Calu3 (cell line): ENCODE results near the gene CCDC200. TPM values are rescaled to one million over a fixed set of nuclear protein-coding genes. Genes with fewer than 3 reads are reported as not detected.
A peak's percentile ranks its signal among the peaks of the same experiment; 100 is the strongest.

Source experiments
- BruUV-seq: library from RNA; stranded (reverse); fragments of 400-500 nt; replicated peaks from 2 replicates; lab custom pipeline; 2021; lab: Mats Ljungman, UMichigan
- CTCF ChIA-PET: fragments of 300-600 bp; sonication (Branson Sonifier 250); formaldehyde crosslinking; loops from one replicate; lab custom pipeline; 2022; ENCODE audit warnings: antibody characterized with exemption; lab: Charles Lee
- DNase-seq: peaks from one replicate; pipeline ENCODE4 v3.0.0; 2022
- H3K27ac Mint-ChIP-seq: one replicate; pipeline ENCODE4 v1.8.0; 2022; ENCODE audit warnings: mixed read lengths; ENCODE audit not compliant: unreplicated experiment
- H3K27me3 Mint-ChIP-seq: one replicate; pipeline ENCODE4 v1.8.0; 2022; ENCODE audit warnings: mixed read lengths; ENCODE audit not compliant: unreplicated experiment
- H3K36me3 Mint-ChIP-seq: one replicate; pipeline ENCODE4 v1.8.0; 2022; ENCODE audit warnings: mild to moderate bottlenecking, moderate library complexity, mixed read lengths; ENCODE audit not compliant: insufficient read depth, unreplicated experiment
- H3K4me1 Mint-ChIP-seq: one replicate; pipeline ENCODE4 v1.8.0; 2022; ENCODE audit warnings: mild to moderate bottlenecking, low read depth, mixed read lengths; ENCODE audit not compliant: unreplicated experiment
- H3K4me3 Mint-ChIP-seq: one replicate; pipeline ENCODE4 v1.8.0; 2022; ENCODE audit warnings: mild to moderate bottlenecking, low read depth, moderate library complexity, mixed read lengths; ENCODE audit not compliant: unreplicated experiment
- H3K9me3 Mint-ChIP-seq: one replicate; pipeline ENCODE4 v1.8.0; 2022; ENCODE audit warnings: low read depth, mixed read lengths; ENCODE audit not compliant: unreplicated experiment
- CTCF ChIP-seq: fragments of 200-600 bp; IDR thresholded peaks from one replicate; pipeline ENCODE4 v1.8.0; 2022; ENCODE audit warnings: antibody characterized with exemption; ENCODE audit not compliant: unreplicated experiment
- intact Hi-C: fragments of 100-400 bp; cut with micrococcal nuclease; formaldehyde crosslinking; loops from one replicate; pipeline ENCODE4 v1.10.0; 2022; ENCODE audit not compliant: unreplicated experiment
- total RNA-seq: library from RNA; stranded (reverse); gene quantifications from 2 replicates; pipeline ENCODE4 v1.2.3, GENCODE V29; 2022

The CCDC200 gene
- total RNA-seq, 1 experiment from 2014 or later, result not detected

DNA sequence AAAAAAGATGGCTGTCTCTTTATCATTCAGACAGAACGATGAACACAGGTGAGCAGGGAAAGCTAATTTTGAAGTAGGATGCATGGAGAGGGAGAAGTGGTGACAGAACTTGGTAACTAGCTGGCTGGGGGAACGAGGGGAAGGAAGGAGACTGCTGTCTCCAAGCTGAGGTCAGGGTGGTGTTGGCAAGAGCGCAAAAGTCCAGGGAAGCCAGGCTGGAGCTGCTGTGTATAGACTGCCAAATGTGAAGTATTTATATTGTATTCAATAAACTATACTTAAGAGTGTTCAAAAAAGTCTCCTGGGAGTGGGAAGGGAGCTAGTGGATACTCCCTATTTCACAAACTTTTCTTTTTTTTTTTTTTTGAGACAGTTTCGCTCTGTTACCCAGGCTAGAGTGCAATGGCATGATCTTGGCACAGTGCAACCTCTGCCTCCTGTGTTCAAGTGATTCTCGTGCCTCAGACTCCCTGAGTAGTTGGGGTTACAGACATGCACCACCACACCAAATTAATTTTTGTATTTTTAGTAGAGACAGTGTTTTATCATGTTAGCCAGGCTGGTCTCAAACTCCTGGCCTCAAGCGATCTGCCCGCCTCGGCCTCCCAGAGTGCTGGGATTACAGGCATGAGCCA is 8.6 kb downstream of the CCDC200 start:
- Mint-ChIP-seq H3K27ac (peak overlapping the region; percentile 34), H3K9me3 (no peaks in the 10 kb centered on the region), H3K4me1 (no peaks in the 10 kb centered on the region), H3K36me3 (peaks cover 30% of the 10 kb centered on the region), H3K27me3 (no peaks in the 10 kb centered on the region), H3K4me3 (no peak overlapping the region)
- intact Hi-C loops, result no loop called here
- BruUV-seq, result no TSS peak
- CTCF ChIA-PET, result interaction anchor here (0.7 kb wide), 2 partner anchors 130 to 236 kb away, joined by 3 to 5 read pairs; no protein-coding TSS in a partner anchor
- DNase-seq, result no peak
- TF ChIP-seq CTCF, result no peak

GRCh38 chr17:43219001-43219400 is 9.4 kb downstream of the CCDC200 start:
- H3K27me3 Mint-ChIP-seq, result no peaks in the 10 kb centered on the region
- intact Hi-C loops, result no loop called here
- no peak for DNase-seq
- H3K4me1 Mint-ChIP-seq, result no peaks in the 10 kb centered on the region
- H3K4me3 Mint-ChIP-seq, result no peak overlapping the region
- no peak for TF ChIP-seq CTCF
- H3K27ac Mint-ChIP-seq, result no peak overlapping the region
- no peaks in the 10 kb centered on the region for H3K9me3 Mint-ChIP-seq
- no TSS peak for BruUV-seq
- peaks cover 22% of the 10 kb centered on the region for H3K36me3 Mint-ChIP-seq
- CTCF ChIA-PET, result no interaction called here

DNA sequence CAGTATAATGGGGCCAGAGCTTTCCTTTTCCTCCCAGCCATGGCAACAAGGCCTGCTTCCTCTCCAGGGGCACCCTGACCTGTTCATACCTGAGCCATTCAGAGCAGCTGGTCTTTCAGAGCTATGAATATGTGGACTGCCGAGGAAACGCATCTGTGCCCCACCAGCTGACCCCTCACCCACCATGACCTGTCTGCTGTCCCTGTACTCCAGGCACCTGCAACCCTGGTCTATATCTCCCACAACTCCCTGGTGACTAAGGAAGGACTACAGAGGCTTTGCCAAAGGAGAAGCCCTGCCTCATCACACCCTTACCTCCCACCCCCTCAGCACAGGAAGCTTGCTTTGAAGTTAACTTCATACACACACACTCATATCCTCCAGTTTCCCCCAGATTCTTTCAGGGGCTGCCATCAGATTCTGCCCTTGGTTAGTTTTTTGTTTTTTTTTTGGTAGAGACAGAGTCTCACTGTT is 10.8 kb downstream of the CCDC200 start:
- H3K4me3 Mint-ChIP-seq, result no peak overlapping the region
- DNase-seq, result no peak
- H3K4me1 Mint-ChIP-seq, result no peaks in the 10 kb centered on the region
- TF ChIP-seq CTCF, result no peak
- no peaks in the 10 kb centered on the region for H3K9me3 Mint-ChIP-seq
- intact Hi-C loops, result no loop called here
- CTCF ChIA-PET, result interaction anchor here (1.0 kb wide), 1 partner anchor 68 kb away, joined by 3 read pairs; no protein-coding TSS in a partner anchor
- no TSS peak for BruUV-seq
- no peak overlapping the region for H3K27ac Mint-ChIP-seq
- H3K27me3 Mint-ChIP-seq, result no peaks in the 10 kb centered on the region
- H3K36me3 Mint-ChIP-seq, result peaks cover 28% of the 10 kb centered on the region

DNA sequence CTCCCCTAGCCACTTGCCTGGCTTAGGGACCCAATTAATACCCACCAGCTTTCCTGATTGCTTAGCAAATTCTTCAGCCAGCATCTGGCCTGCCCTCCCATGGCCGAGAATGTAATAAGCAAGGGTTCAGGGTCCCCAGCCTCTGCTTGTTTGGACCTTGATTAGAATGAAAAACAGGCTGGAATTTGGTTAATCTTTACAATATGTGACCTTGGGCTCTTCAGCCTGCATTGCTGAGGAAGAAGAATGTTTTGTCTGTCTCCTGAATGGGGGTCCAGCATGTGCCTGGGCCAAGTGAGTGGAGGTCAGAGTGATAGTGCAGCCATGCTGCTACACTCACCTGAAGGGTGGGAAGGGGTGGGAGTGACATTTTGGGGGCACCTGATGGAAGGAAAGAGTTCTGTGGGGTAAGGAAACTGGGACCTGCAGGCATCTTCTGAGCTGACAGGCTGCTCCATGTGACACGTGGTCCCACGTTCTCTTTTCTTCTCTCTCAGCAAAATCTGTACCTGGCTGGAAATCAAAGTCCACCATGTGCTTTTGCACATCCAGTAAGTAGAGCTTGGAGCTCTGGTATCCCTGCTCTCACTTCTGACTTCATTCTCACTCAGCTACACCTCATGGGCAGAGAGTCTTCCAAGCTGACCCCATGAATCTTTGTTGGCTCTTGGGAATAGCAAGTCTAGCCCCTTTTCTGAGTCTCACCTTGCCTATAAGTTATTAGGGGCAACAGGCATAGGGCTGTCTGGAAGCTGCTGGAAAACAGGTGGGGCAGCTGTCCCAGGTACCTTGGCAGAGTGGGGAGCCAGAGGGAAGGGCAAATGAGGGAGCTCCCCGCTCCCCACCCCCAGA is 11.4 kb downstream of the CCDC200 start:
- intact Hi-C loops, result no loop called here
- no peaks in the 10 kb centered on the region for H3K4me1 Mint-ChIP-seq
- H3K27ac Mint-ChIP-seq, result no peak overlapping the region
- peaks cover 35% of the 10 kb centered on the region for H3K36me3 Mint-ChIP-seq
- CTCF ChIA-PET, result no interaction called here
- no peak for DNase-seq
- TF ChIP-seq CTCF, result no peak
- no peaks in the 10 kb centered on the region for H3K27me3 Mint-ChIP-seq
- H3K9me3 Mint-ChIP-seq, result no peaks in the 10 kb centered on the region
- no TSS peak for BruUV-seq
- H3K4me3 Mint-ChIP-seq, result no peak overlapping the region
